ENCODE data around the gene BBS9.

- TF ChIP-seq, protein P1, sequence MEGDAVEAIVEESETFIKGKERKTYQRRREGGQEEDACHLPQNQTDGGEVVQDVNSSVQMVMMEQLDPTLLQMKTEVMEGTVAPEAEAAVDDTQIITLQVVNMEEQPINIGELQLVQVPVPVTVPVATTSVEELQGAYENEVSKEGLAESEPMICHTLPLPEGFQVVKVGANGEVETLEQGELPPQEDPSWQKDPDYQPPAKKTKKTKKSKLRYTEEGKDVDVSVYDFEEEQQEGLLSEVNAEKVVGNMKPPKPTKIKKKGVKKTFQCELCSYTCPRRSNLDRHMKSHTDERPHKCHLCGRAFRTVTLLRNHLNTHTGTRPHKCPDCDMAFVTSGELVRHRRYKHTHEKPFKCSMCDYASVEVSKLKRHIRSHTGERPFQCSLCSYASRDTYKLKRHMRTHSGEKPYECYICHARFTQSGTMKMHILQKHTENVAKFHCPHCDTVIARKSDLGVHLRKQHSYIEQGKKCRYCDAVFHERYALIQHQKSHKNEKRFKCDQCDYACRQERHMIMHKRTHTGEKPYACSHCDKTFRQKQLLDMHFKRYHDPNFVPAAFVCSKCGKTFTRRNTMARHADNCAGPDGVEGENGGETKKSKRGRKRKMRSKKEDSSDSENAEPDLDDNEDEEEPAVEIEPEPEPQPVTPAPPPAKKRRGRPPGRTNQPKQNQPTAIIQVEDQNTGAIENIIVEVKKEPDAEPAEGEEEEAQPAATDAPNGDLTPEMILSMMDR (conservative IDR thresholded peaks at IDR 0.05; ENCODE audit: low read length): no peak
- TF ChIP-seq EZH2phosphoT487 (IDR thresholded peaks at IDR 0.05; ENCODE audit: borderline replicate concordance): no peak
Measured at GRCh38 chr7:33610918-33611317, 481.6 kb downstream of the BBS9 start.

Data from Loucy (cell line).